Activated CD4-positive, alpha-beta T cell treated with anti-CD3 and anti-CD28 coated beads, Interleukin-10, Interleukin-2, amounts not matched to agents 100 ng/mL and 50 ng/mL, durations not matched to agents 16 hours and 8 hours (primary cell): ENCODE measurements around the gene TOMM40L.
A peak's percentile ranks its signal among the peaks of the same experiment; 100 is the strongest.
"Not testable (repeated sequence)": the region's sequence is repeated elsewhere in the genome, so short reads cannot be mapped to it uniquely, and the experiment has no call there.

Source experiments
- DNase-seq: peaks from one replicate; pipeline ENCODE4 v3.0.0-alpha.2; 2020

Gene TOMM40L

GRCh38 chr1:161222175-161223019 lies 3.5 kb upstream of the TOMM40L start:
- no peak for DNase-seq

GRCh38 chr1:161223805-161224694 lies 1.8 kb upstream of the TOMM40L start:
- no peak for DNase-seq

GRCh38 chr1:161224695-161225087 lies 1.2 kb upstream of the TOMM40L start:
- DNase-seq, result not testable (repeated sequence)

GRCh38 chr1:161225178-161225533 lies 704 bp upstream of the TOMM40L start:
- no peak for DNase-seq

GRCh38 chr1:161226320-161226711 lies 456 bp downstream of the TOMM40L start:
- peak; percentile 23 for DNase-seq

- DNase-seq, result no peak
Measured at GRCh38 chr1:161226759-161227158, 899 bp downstream of the TOMM40L start.

- DNase-seq, result peak; percentile 89
Measured at GRCh38 chr1:161227196-161227871, 1.5 kb downstream of the TOMM40L start.

- DNase-seq, result no peak
Measured at GRCh38 chr1:161228032-161228431, 2.2 kb downstream of the TOMM40L start.

GRCh38 chr1:161229896-161230295 lies 4.0 kb downstream of the TOMM40L start:
- DNase-seq, result no peak

- DNase-seq, result no peak
Measured at GRCh38 chr1:161230762-161231161, 4.9 kb downstream of the TOMM40L start.

- DNase-seq, result no peak
Measured at GRCh38 chr1:161233102-161233501, 7.2 kb downstream of the TOMM40L start.

- DNase-seq, result no peak
Measured at GRCh38 chr1:161235957-161236775, 10.3 kb downstream of the TOMM40L start.

- no peak for DNase-seq
Measured at GRCh38 chr1:161238039-161238473, 12.2 kb downstream of the TOMM40L start, which contains the start of gene NR1I3. Gene NR1I3, minus strand, starts transcription at chr1:161238203. Its CDS starts 1,638 bp downstream, at chr1:161236565.

GRCh38 chr1:161241682-161242081 lies 15.8 kb downstream of the TOMM40L start:
- DNase-seq, result no peak

- no peak for DNase-seq
Measured at GRCh38 chr1:161242313-161242712, 16.5 kb downstream of the TOMM40L start.

GRCh38 chr1:161244888-161245287 lies 19.0 kb downstream of the TOMM40L start:
- no peak for DNase-seq

- not testable (repeated sequence) for DNase-seq
Measured at GRCh38 chr1:161250100-161250499, 24.2 kb downstream of the TOMM40L start.

- no peak for DNase-seq
Measured at GRCh38 chr1:161250829-161251228, 25.0 kb downstream of the TOMM40L start.

- no peak for DNase-seq
Measured at GRCh38 chr1:161251579-161251978, 25.7 kb downstream of the TOMM40L start.

GRCh38 chr1:161255302-161255701 lies 29.4 kb downstream of the TOMM40L start:
- DNase-seq, result not testable (repeated sequence)

- DNase-seq, result not testable (repeated sequence)
Measured at GRCh38 chr1:161255955-161256520, 30.2 kb downstream of the TOMM40L start.

GRCh38 chr1:161257109-161257508 lies 31.2 kb downstream of the TOMM40L start:
- not testable (repeated sequence) for DNase-seq
